GM19395 (cell line): Measurements from ENCODE around the gene PDIA4.
"Not testable (repeated sequence)": the region's sequence is repeated elsewhere in the genome, so short reads cannot be mapped to it uniquely, and the experiment has no call there.

Source experiments
- ATAC-seq: cut with Tn5 transposase; IDR thresholded peaks from one replicate; pipeline ENCODE4 v1.9.1; 2021; ENCODE audit warnings: mild to moderate bottlenecking, moderate library complexity; ENCODE audit not compliant: unreplicated experiment

PDIA4 gene

GRCh38 chr7:149004405-149005370 lies 23.6 kb downstream of the PDIA4 start:
- ATAC-seq: no peak

GRCh38 chr7:149003560-149004305 lies 24.6 kb downstream of the PDIA4 start:
- no peak for ATAC-seq

GRCh38 chr7:149003018-149003417 lies 25.3 kb downstream of the PDIA4 start:
- no peak for ATAC-seq

GRCh38 chr7:149002604-149003003 lies 25.7 kb downstream of the PDIA4 start:
- no peak for ATAC-seq

GRCh38 chr7:149001427-149002068 lies 26.8 kb downstream of the PDIA4 start:
- no peak for ATAC-seq

GRCh38 chr7:149000961-149001360 lies 27.3 kb downstream of the PDIA4 start:
- ATAC-seq: no peak

- no peak for ATAC-seq
These were observed 29.1 kb downstream of the PDIA4 start for GRCh38 chr7:148999192-148999591.

GRCh38 chr7:148997497-148997896 lies 30.8 kb downstream of the PDIA4 start:
- ATAC-seq: no peak

- no peak for ATAC-seq
These were observed 33.7 kb downstream of the PDIA4 start for GRCh38 chr7:148994576-148994975.

- ATAC-seq: no peak
These were observed 35.1 kb downstream of the PDIA4 start for GRCh38 chr7:148993193-148993592.

- no peak for ATAC-seq
These were observed 36.8 kb downstream of the PDIA4 start for GRCh38 chr7:148991536-148991935.

GRCh38 chr7:148987751-148988512 lies 40.4 kb downstream of the PDIA4 start:
- peak; percentile 1 for ATAC-seq

GRCh38 chr7:148987010-148987750 lies 41.1 kb downstream of the PDIA4 start:
- peak; percentile 89 for ATAC-seq

GRCh38 chr7:148986742-148987009 lies 41.6 kb downstream of the PDIA4 start:
- ATAC-seq: no peak

GRCh38 chr7:148983200-148984146 lies 44.8 kb downstream of the PDIA4 start:
- ATAC-seq: peak; percentile 62

GRCh38 chr7:148982654-148983199 lies 45.6 kb downstream of the PDIA4 start:
- ATAC-seq: no peak

GRCh38 chr7:148979827-148980226 lies 48.5 kb downstream of the PDIA4 start:
- no peak for ATAC-seq

GRCh38 chr7:148979072-148979471 lies 49.2 kb downstream of the PDIA4 start:
- ATAC-seq: not testable (repeated sequence)

GRCh38 chr7:148978091-148978490 lies 50.2 kb downstream of the PDIA4 start:
- no peak for ATAC-seq
